GM21528 (cell line): ENCODE results near the gene FRAS1.
"Not testable (repeated sequence)": the region's sequence is repeated elsewhere in the genome, so short reads cannot be mapped to it uniquely, and the experiment has no call there.

Source experiments
- ATAC-seq: cut with Tn5 transposase; IDR thresholded peaks from one replicate; pipeline ENCODE4 v1.9.1; 2021; ENCODE audit warnings: mild to moderate bottlenecking, moderate library complexity; ENCODE audit not compliant: unreplicated experiment, low FRiP score

Gene FRAS1

DNA sequence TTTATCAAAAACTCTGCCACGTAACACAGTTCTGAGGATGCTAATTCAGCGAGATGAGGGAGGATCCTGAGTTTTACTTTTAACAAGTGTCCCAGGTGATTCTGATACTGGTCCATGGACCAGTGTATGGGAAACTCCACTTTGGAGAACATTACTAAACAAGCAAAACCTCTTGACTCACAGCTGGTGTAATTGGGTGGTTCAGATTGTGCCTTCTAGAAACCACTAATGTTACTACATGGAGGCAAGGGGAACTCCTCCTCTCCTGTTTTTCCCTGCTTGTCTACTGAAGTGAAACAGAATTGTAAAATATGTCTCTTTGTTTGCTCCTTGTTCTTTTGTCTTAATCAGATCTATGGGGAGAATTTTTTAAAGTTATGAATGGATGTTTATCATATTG, 62.6 kb downstream of the FRAS1 start:
- ATAC-seq: no peak

DNA sequence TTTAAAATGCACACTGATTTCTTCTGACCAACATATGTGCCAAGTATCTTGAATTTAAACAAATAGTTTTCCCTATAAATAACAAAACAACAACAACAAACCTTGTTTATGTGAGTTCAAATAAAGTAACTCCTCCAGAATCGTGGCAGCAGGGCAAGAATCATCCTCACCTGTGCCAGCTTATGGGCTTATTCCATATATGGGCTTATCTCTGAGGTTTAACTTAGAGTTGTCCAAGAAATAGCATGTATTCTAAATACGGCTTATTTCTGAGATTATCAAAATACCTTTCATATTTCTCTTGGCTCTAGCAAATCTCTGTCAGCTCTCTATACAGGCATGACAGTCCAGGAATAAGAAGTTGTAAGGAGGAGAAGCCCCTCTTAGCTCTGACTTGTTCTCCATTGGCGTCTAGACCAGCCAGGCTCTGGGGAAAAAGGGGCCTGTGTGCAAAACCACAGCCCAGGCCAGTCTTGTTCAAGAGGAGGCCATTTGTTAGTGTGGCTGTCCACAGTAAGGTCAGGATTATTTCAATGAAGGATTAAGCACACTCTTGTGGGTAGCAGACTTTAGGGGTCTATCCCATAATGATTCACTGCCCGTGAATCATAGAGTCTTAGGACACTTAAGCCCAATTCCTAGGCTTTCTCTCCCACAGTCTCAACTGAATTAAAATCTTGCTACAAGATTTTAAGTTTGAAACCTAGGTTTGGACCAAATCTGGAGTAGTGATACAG, 63.2 kb downstream of the FRAS1 start:
- no peak for ATAC-seq

DNA sequence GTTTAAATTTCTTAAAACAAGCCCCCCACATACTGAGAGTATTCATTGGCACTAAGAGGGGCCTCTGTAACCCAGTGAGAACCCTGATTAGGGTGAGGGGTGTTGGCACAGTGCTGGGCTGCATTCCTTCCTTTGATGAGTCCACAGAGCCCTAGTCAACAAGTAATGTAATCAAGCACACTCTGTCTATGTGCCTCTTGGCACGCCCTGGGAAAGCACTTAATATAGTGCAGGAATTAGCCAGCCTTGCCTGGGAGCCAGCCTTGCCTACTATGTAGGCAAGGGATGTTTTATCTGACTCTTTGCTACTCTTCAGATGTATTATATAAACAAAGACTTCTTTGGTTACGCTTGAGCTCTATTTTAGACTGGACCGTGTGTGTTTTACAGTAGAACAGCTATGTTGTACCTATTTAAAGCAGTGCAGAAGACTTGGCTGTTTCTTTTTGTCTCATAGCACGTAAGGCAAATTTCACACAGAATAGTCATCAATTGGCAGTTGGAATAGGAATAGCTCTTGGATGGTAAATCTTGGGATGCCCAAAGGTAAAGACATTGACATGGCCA, 64.3 kb downstream of the FRAS1 start:
- no peak for ATAC-seq

DNA sequence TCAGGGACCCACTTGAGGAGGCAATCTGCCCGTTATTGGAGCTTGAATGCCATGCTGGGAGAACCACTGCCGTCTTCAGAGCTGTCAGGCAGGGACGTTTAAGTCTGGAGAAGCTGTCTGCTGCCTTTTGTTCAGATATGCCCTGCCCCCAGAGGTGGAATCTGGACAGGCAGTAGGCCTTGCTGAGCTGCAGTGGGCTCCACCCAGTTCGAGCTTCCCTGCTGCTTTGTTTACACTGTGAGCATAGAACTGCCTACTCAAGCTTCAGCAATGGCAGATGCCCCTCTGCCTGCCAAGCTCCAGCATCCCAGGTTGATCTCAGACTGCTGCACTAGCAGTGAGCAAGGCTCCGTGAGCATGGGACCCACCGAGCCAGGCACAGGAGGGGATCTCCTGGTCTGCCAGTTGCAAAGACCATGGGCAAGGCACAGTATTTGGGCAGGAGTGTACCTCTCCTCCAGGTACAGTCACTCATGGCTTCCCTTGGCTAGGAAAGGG, 68.8 kb downstream of the FRAS1 start:
- not testable (repeated sequence) for ATAC-seq

DNA sequence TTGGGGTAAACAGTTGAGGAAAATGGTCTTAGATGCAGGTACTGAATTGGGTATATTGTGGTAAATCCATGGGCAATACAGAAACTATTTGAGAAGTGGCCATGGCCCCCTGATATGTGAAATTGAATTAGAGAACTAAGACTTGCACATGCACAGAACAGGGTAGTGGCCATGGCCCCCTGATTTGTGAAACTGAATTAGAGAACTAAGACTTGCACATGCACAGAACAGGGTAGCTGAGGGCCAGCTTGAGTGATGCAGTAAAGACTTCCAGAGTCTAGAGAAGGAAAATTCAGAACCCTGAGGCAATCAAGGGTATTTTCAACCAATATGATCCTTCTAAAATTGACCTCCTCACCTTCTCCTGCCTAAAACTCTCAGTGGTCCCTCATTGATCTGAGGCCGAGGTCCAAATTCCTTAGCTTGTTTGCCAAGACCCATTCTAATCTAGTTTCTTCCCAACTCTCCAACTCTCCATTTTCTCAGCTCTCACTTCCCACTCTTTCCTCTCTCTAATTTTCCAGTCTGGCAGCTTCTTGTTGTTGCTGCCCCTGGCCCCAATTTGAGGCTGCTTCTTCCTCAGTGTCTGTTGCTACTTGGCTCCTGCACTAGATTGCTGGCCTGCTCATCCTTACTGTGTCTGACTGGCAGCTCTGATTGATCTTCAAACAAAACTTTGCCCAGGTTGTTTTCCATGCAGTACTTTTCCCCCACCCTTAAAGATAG, 72.4 kb downstream of the FRAS1 start:
- ATAC-seq: no peak

DNA sequence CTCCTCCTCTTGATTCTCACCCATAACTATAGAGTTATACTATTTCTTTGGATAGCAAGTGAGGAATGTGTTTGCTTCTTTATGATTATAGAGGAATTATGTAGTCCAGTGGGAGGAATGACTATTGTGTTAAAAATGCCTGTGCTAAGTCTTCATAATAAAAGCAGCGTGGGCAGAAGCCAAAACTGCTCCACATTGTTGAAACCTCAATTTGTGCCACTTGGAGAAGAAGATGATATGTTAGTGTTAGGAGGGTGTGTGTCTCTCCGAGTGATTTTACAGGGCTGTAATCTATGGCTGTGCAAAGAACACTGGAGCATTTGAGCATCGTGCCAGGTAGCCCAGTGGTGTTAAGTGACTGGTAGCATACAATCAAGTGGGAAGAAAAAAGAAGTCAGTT, 74.3 kb downstream of the FRAS1 start:
- no peak for ATAC-seq

DNA sequence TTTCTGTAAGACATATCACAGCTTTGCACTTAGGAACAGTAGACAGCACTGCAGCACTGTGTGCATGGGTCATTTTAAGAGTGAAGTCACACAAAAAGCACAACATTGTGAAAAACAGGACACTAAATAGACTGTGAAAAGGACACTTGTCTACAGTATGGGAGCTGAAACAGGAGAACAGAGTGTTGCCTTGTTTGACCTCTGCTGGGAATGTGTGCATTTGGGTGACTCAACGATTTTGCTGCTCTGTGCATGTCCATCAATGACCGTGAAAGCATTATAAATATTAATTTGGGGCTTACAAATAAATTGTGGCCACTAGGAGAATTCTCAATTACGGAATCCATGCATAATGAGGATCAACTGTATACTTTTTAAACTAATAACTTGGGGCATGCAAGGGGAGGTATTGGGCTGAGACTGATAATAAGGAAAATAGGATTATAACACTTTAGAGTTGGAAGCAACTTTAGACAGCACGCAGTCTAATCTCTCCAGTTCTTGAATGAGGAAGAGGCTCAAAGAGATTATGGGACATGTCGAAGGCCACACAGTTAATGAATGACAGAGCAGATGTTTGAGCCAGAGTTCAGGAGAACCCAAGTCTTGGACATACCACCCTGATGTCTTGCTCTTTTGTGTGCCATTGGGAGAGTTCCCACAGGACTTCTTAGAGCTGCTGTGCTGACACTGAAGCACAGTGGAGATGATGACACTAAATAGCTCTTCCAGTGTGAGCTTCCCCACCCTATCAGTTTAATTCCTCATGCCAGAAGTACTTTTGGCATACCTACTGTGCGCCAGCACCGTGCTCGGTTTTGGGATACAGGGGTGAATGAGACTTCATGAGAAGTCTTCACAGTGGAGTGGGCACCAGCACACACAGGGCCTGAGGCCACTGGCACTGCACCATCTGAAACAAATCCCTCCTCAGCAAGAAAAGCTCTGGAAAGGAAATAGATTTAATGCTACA, 79.3 kb downstream of the FRAS1 start:
- no peak for ATAC-seq

DNA sequence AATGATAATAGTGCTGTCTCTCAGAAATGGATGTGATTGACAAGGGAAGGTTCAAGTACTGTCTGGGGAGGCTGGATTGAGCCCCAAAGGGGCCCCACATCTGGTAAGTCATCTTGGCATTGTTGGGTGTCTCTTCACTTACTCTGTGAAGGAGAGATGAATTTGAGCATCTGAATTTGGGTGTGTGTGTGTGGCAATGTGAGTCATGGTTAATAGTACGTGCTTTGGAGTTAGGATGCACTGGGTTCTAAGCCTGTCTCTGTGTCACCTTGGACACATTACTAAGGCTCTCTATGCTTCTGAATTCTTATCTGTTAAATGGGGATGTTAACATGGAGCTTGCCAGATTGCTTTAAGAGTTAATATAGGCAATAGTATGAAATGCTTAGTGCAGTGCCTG, 80.4 kb downstream of the FRAS1 start:
- ATAC-seq: no peak

DNA sequence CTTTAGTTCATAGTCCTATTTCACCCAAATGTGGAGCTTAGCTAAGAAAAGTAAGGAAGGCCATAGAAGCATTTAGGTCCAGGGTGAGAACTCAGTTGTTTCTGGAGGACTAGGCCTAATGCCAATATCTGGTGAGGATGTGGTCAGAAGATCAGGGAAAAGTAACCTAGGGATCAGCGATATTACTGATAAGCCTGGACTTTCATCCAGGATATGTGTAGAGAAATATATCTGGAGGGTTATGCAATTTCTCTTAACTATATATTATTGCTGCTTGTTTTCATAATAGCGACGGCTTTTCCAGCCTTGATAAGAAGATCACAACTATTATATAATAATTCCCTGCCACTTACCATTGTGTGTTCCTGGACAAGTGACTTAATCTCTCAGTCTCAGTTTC, 81.1 kb downstream of the FRAS1 start:
- no peak for ATAC-seq

DNA sequence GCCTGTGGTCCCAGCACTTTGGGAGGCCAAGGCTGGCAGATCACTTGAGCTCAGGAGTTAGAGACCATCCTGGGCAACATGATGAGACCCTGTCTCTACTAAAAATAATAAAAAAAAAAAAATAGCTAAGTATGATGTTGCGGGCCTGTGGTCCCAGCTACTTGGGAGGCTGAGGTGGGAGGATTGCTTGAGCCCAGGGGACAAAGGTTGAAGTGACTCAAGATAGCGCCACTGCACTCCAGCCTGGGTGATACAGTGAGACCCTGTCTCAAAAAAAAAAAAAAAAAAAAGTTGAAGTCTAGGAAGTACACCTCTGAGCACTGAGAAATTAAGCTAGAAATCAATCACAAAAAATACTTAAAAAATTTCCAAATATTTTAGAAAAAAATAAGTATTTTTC, 86.5 kb downstream of the FRAS1 start:
- ATAC-seq: no peak

DNA sequence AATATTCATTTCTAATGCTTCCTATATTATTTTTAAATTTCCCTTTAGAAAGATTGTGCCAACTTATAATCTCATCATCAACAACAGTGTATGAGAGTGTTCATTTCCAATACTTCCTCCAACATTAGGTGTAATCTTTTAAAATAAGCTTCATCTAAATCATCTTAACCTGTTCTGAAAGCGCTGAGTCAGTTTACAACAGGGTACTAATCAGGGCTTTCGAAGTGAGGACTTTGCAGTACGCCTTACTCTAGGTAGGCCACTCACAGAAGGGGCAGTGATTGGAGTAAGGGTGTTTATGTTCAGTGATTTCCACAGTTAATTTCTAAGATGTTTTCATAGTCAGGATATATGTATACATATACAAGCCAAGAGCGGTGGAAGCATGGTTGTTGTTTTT, 87.9 kb downstream of the FRAS1 start:
- ATAC-seq: no peak

DNA sequence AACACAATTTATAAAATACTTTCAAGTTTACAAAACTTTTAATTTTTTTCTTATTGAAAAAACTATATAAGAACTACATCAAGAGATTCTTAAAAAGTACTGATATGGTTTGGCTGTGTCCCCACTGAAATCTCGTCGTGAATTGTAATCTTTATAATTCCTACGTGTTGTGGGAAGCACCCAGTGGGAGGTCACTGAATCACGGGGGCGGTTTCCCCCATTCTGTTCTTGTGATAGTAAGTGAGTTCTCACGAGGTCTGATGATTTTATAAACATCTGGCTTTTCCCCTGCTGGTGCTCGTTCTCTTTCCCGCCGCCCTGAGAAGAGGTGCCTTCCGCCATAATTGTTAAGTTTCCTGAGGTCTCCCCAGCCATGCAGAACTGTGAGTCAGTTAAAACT, 88.5 kb downstream of the FRAS1 start:
- ATAC-seq: no peak

DNA sequence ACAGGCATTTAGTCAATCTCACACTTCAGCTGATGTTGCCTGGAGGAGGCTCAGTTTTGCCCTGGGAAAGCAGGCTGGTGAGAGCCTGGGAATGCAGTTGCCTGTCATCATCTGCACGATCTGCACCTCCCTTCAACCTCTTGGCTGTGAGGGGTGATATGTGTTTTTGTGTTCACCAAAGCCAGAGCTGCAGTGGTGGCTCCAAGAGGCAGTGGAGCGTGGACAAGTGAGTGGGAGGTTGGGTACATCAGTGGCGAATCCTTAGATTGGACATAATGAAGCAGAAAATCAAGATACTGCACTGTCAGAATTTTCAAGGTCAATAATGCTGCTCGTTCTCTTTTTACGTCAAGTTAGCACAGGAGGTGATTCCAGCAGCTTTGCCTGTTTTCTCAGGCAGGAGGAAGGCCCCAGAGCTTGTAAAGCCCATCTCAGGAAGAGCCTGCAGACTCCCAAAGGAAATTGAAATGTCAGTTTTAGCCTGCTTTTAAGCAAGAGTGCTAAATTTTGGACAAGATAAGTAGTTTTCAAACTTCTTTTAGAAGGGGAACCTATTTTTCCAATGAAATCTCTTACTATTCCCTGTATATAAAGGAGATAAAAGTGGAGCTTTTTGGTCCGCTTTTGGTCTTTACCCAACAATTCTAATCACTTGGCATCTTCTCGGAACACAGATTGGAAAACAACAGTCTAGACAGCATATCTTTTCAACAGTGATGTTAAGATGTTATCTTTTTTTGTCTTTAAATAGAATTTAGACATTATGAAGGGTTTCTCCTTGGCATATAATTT, 92.8 kb downstream of the FRAS1 start:
- ATAC-seq: no peak

DNA sequence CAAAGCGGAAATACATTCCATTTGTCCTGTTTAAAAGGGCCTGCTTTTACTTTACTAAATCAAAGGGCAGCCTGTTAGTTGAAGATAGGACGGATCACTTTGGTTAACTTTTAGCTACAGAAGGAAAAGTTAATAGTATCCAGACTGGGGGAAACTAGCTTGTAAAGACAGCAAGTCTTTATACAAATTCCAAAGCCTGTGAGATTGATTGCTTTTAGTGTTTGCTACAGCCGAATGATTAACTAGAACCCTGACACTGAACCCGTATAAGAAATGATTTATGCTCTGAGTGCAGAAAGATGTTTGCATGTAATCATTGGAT, 93.4 kb downstream of the FRAS1 start:
- no peak for ATAC-seq

DNA sequence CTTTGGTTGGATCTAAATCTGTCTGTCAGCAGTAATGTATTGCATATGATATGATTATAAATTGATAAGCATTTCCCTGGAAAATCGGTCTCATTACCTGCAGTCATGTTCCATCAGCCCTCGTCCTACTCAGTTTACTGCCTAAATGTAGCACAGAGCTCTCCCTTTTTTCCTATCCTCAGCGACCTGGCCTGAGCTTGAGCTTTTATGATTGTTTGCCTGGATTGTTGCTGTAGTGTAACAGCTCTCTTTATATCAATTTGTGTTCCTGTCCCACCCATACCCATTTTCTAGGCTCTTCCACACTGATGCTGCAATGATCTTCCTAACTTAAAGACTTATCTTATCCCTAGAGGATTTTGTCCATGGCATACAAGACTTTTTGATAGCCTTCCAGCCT, 95.7 kb downstream of the FRAS1 start:
- no peak for ATAC-seq

DNA sequence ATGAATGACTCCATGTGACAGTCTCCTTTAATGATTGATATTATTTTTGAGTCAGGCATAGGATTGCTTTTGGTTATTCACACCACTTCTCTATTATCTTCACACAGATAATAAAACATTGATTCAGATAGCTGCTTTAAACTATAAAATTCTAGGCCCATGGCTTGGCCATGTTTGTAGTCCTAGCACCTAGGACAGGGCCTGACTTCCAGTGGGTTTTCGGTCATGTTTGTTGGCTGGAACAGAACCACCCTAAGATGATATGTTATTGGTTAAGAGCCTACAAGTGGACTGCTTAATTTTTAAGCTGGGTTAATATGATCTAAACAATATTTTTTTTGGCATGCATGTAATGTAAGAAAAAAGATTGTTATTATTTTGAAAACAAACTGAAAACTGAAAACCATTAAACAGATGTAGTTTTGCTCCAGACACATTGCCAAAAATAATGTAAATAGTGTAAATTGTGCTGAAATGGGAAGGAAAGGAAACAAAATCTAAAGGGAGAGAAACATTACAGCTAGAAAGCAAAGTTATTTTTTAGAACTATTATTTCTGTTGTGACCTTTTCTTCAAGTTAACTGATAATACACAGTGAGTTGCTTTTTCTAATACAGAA, 98.0 kb downstream of the FRAS1 start:
- no peak for ATAC-seq

DNA sequence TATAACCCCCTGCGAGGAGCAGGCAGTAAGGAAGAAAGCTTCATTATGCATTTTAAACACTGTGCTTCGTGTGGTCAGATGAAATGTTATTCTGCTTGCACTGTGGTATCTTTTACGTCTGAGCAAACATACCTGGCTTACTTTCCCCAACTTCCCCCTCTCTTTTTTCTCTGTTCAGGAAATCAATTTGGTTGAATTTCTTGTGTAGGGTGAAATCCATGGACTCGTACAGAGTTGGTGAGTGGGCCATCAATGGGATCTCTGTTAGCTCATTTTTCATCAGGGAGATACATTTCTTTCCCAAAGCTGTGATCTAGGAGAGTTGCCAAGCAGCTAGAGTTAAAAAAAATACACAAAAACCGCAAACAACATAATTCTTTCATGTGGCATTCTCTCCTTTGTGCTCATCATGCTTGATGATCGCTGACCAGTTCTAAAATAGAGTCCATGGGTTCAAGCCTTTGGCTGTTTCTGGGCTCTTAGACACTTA, 98.5 kb downstream of the FRAS1 start:
- no peak for ATAC-seq

DNA sequence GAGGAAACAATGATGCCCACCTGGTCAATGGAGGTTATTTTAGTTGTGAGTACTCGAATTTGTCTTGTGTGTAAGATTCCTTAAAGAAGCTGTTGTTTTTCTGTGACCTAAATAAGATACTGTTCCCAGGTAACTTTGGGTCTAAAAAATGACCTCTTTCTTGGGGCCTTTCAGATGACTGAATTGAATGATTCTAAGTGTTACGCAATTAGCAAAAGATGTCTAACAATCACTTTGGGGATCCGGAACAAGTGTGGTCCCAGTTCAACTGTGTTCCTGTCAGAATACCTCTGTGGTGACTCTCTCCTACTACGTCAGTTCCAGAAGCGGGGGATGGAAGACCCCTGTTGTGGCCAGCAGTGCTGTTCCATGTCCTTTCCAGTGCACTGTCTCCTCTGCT, 99.4 kb downstream of the FRAS1 start:
- ATAC-seq: no peak

DNA sequence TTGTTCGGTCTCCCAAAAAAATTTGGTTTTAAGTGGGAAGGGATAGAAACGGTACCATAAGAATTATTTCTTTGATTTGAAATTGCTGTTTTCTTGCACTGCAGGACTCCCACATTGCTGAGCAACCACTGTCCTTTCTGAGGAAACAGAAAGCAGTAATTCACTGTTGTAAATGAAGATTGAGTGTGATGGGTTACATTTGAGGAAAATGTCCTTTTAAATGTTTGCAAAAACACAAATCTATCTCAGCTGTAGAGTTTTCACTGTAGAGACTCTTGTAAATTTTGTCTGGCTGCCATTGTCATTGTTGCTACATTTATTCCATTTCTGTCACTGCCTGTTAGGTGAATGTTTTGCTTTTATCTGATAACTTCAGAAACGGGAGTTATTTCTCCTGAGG, 105.2 kb downstream of the FRAS1 start:
- no peak for ATAC-seq
